DND-41 (cell line): ENCODE measurements around the gene ENTPD2.

Experiments used
- CTCF ChIP-seq: IDR thresholded peaks from 2 replicates; pipeline ENCODE4 v1.5.1; 2012; ENCODE audit warnings: borderline replicate concordance, low read length, moderate library complexity, mild to moderate bottlenecking; ENCODE audit not compliant: poor library complexity, severe bottlenecking; ENCODE audit errors: extremely low read depth
- EZH2 ChIP-seq: IDR thresholded peaks from 3 replicates; pipeline ENCODE4 v1.6.1; 2012; ENCODE audit warnings: borderline replicate concordance, low read depth, mild to moderate bottlenecking, moderate library complexity, low read length, inconsistent platforms; ENCODE audit not compliant: severe bottlenecking

- TF ChIP-seq CTCF (no peak), EZH2 (no peak)
Observed at GRCh38 chr9:137017071-137017470, 36.8 kb downstream of the ENTPD2 start.
